GM12872 (cell line): ENCODE measurements around the gene PI16.

Experiments used
- TF ChIP-seq, protein P1 (sequence below): IDR thresholded peaks from 3 replicates; pipeline ENCODE4 v1.5.1; 2011; ENCODE audit warnings: low read depth, mild to moderate bottlenecking, low read length, moderate library complexity; ENCODE audit not compliant: insufficient read depth

The PI16 gene

DNA sequence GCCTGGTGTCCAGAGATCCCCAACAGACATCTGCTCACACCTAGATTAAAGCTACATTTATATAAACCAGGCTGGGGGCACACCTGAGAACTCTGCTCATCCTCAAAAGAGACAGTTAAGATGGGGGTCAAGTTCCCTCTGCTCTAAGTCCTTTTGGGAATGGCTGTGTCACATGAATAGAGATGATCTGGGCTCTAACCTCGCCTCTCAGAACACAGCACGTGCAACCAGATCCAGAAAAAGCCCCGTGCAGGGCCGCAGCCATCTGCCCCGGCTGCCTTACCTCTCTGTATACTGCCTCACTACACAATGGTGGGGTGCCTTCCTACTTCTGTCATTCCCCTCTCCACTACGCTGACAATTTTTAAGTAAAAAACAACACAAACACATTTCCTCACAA lies 25.6 kb downstream of the PI16 start:
- TF ChIP-seq, protein P1, sequence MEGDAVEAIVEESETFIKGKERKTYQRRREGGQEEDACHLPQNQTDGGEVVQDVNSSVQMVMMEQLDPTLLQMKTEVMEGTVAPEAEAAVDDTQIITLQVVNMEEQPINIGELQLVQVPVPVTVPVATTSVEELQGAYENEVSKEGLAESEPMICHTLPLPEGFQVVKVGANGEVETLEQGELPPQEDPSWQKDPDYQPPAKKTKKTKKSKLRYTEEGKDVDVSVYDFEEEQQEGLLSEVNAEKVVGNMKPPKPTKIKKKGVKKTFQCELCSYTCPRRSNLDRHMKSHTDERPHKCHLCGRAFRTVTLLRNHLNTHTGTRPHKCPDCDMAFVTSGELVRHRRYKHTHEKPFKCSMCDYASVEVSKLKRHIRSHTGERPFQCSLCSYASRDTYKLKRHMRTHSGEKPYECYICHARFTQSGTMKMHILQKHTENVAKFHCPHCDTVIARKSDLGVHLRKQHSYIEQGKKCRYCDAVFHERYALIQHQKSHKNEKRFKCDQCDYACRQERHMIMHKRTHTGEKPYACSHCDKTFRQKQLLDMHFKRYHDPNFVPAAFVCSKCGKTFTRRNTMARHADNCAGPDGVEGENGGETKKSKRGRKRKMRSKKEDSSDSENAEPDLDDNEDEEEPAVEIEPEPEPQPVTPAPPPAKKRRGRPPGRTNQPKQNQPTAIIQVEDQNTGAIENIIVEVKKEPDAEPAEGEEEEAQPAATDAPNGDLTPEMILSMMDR: no peak

DNA sequence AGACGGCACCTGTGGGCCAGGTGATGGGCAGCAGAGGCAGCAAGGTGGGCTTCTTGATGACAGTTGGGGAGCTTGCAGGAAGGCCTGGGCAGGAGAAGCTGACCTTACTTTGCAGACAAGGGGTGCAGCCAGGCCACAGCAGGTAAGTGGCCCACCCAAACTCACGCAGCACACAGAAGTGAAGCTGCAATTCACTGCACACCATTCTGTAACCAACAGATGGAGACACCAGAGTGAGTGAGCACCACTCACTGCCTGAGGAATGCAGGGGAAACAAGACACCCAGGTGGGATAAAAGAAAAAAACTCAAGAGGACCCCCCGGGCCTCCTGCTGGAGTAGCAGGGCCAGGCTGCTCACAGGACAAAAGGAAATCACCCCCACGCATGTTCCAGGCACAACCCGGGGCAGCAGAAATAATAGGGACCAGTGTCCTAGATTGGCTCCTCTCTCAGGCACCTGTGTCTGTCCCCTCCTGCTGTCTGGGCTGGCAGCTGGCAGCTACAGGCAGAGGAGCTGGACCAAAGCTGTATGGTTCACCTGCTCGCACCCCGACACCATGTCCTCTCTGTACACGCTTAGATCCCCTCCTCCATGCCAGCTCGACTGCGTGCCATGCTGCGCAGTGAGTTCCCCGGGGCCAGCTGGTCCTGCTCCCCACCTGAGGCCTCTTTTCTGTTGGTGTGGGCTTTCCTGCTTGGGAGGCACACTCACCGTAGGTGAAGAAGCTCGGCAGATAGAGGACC lies 26.5 kb downstream of the PI16 start:
- TF ChIP-seq, protein P1: no peak

DNA sequence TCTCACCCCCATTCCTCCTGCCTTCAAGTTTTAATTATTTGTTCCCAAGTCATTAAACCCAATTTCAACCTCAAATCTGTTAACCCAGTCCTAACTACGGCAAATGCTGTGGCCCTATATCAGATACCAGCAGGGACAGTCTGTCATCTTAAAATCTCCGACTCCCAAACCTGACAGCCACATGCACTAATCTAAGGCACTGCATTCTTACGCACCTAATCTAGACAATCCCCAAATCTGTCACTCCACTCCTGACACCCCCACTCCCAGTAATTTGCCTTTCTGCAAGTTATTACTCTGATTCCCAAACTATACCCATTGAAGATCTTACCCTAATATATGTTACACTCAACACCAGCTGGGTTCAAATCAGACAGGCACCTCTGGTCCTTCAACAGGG lies 29.0 kb downstream of the PI16 start:
- TF ChIP-seq, protein P1: no peak

DNA sequence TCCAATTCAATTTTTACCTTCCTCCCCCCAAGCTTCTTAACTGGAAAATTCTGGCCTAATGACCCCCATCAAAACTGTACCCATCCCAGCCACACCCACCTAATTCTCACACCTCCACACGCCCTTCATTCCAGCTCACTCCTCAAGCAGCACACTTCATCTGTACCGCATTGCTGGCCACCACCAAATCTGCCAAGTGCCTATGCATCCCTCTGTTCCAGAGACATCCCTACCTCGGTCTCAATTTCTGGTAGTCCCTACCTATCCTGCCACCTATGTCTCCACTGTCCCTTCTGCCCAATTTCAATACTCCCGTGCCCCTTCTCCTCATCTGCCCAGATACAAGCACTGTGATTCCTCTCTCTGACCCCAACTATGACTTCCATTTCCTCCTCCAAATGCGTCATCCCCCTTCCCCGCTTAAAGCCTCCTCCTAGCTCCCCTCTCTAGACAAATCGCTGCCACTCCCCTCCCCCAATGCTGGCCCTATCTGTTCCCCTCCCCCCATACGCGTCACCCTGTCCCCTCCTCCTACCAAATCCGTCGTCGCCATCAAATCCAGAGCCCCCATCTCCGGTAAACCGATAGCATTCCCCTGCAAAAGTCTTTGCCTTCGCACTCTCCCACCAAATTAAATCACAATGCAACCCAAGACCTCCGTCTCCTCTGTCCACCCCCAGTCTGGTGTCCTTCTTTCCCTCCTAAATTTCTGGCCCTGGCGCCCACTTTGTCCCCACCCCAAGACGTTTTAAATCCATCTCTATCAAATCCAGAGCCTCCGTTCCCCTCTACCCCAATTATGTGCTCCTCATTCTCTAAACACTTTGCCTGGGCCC lies 30.3 kb downstream of the PI16 start:
- TF ChIP-seq, protein P1: no peak

DNA sequence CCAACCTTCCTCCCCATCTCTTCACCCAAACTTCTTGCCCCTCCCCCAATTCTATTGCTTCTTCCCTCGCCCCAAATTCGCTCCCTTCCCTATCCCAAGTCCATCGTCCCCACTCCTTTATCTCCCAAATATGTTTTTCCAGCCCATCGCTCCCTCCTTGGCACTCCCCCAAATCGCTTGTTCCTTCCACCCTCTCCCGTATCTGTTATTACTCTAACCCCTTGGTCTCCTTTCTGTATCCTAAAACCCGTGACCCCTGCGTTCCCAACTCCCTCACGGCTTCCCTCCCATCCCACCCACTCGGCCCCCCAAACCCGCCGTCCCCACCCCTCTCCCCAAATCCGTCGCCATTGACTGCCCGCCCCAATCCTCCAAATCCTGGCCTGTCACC lies 30.9 kb downstream of the PI16 start:
- TF ChIP-seq, protein P1: no peak

DNA sequence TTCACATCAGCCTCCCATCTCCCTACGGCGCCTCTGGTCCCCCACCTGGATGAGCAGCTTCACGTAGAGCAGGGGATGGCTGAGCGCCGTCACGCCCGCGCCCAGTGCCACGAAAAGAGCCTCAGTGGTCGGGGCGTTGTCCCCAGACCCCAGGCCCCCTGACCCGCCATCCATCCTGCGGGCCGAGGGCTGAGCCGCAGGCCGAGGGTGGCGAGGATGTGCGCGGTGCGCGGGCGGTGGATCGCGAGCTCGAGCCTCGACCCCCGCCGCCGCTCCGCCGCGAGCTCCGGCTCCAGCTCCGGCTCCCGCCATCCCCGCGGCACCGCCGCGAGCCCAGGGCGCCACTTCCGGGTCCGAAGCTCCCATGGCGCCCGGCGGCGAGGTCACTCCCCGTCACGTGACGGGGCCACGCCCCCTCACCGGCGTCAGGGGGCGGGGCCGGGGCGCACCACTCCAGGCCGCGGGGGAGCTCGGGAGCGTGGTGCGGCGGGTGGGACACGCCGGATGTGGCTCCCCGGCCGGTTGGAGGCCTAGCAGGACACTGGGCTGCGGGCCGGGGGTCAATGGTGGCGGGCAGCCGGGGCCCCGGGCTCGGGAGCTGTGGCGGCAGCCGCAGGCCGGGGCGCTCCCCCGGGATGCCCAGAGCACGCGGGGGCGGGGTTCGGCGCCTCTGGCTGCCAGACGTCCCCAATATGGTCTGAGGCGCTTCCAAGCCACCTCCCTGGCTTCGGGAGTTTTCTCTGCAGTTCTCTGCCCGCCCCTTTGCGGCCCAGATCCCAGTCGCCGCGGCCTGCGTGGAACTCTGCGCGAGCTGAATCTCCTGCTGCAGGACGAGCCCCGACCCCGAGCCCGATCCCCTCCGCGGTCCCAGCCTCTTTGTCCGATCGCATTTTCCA lies 31.5 kb downstream of the PI16 start, which contains the start of gene MTCH1:
MTCH1 (minus strand) TSS at position 389 of the 896 bp plus-strand sequence; CDS start at position 366, 23 bp downstream.
- TF ChIP-seq, protein P1: no peak

DNA sequence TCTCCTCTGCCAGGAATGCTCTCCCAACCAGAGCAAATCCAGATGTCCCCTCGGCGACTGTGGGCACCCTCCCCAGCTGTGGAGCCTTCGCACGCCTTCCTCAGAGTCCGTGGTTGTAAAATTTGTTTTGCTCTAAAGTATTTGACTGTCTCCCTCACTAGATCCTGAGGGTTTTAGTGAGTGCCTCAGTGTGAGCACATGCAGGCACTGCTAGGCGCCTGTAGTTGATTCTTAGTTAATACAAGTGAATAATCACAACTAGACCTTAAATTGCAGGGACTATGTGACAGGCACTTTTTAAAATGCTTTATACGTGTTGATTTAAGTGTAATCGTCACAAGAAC lies 32.1 kb downstream of the PI16 start:
- TF ChIP-seq, protein P1: no peak
